GM12878 (cell line): ENCODE data around the gene ESCO1. TPM values are rescaled to one million over a fixed set of nuclear protein-coding genes. Genes with fewer than 3 reads are reported as not detected.

Source experiments
- ATAC-seq: fragments of 200-7000 bp; cut with Tn5 transposase; 3 replicates; pipeline ENCODE4 v1.9.1; 2020; ENCODE audit warnings: mild to moderate bottlenecking, moderate library complexity
- BruUV-seq: library from RNA; stranded (reverse); fragments of 400-500 nt; replicated peaks from 2 replicates; lab custom pipeline; 2021; lab: Mats Ljungman, UMichigan
- CTCF ChIA-PET: fragments of 300-600 bp; sonication (Branson Sonifier 250); formaldehyde crosslinking; extraction: SDS; loops from one replicate; lab custom pipeline; 2021; ENCODE audit warnings: inconsistent platforms; lab: Yijun Ruan, JAX
- POLR2A ChIA-PET: fragments of 350-600 bp; formaldehyde crosslinking; extraction: SDS; loops from one replicate; lab custom pipeline; 2021; ENCODE audit warnings: inconsistent platforms; lab: Charles Lee
- RAD21 ChIA-PET: fragments of 300-600 bp; sonication (Branson Sonifier 250); formaldehyde crosslinking; loops from one replicate; lab custom pipeline; 2023; ENCODE audit warnings: antibody characterized with exemption; ENCODE audit not compliant: unreplicated experiment; lab: Charles Lee
- SMC1A ChIA-PET: fragments of 300-600 bp; sonication (Branson Sonifier 250); formaldehyde crosslinking; loops from one replicate; lab custom pipeline; 2023; ENCODE audit not compliant: unreplicated experiment, uncharacterized antibody; lab: Charles Lee
- DNase-seq: peaks from one replicate; pipeline ENCODE4 v3.0.0-alpha.2; 2011; ENCODE audit warnings: low read depth, low spot score
- FAIRE-seq: peaks from 3 replicates; lab custom pipeline; 2011; peaks lifted over from hg19 to GRCh38; lab: Jason Lieb, UNC
- H2AFZ ChIP-seq: 2 replicates; pipeline ENCODE4 v1.6.0; 2011; ENCODE audit warnings: low read depth, low read length, control low read depth; ENCODE audit not compliant: control insufficient read depth
- H3K27ac ChIP-seq: 2 replicates; pipeline ENCODE4 v1.5.1; 2011; ENCODE audit warnings: control low read depth; ENCODE audit not compliant: control insufficient read depth, insufficient read depth
- H3K27me3 ChIP-seq, 2 experiments: replicated peaks in 1 of 2; 2 replicates each; pipeline versions ENCODE4 v1.6.0 to v1.6.1; 2011; ENCODE audit warnings: low read length in 1 of 2; ENCODE audit not compliant: control insufficient read depth in 2 of 2, insufficient read depth in 2 of 2
- H3K36me3 ChIP-seq, 2 experiments: 2 replicates each; pipeline ENCODE4 v1.5.1; 2011; ENCODE audit warnings: low read length in 1 of 2; ENCODE audit not compliant: control insufficient read depth in 2 of 2, insufficient read depth in 2 of 2
- H3K4me1 ChIP-seq: 2 replicates; pipeline ENCODE4 v1.6.1; 2011; ENCODE audit warnings: mild to moderate bottlenecking, low read length, moderate library complexity, mixed read lengths; ENCODE audit not compliant: control insufficient read depth, insufficient read depth
- H3K4me2 ChIP-seq: 2 replicates; pipeline ENCODE4 v1.6.0; 2011; ENCODE audit warnings: control low read depth; ENCODE audit not compliant: control insufficient read depth, insufficient read depth
- H3K4me3 ChIP-seq: fragments of 200-600 bp; sonication (generic); 2 replicates; pipeline ENCODE4 v1.5.1; 2016
- H3K79me2 ChIP-seq: 2 replicates; pipeline ENCODE4 v1.6.0; 2011; ENCODE audit warnings: low read length; ENCODE audit not compliant: control insufficient read depth, insufficient read depth
- H3K9ac ChIP-seq: 2 replicates; pipeline ENCODE4 v1.8.0; 2011; ENCODE audit warnings: low read length, control low read depth, mixed read lengths; ENCODE audit not compliant: control insufficient read depth, insufficient read depth
- H3K9me3 ChIP-seq: replicated peaks from 3 replicates; pipeline ENCODE4 v1.5.1; 2011; ENCODE audit warnings: mild to moderate bottlenecking, low read length; ENCODE audit not compliant: control insufficient read depth, insufficient read depth
- H4K20me1 ChIP-seq: 2 replicates; pipeline ENCODE4 v1.6.0; 2011; ENCODE audit not compliant: control insufficient read depth, insufficient read depth
- DPF2 ChIP-seq: fragments of 450-650 bp; IDR thresholded peaks from 2 replicates; pipeline ENCODE4 v1.6.1; 2017; ENCODE audit warnings: mild to moderate bottlenecking
- GATAD2B ChIP-seq: fragments of 450-650 bp; conservative IDR thresholded peaks from 2 replicates; pipeline ENCODE4 v1.6.1; 2017; ENCODE audit warnings: low read depth, mild to moderate bottlenecking, moderate library complexity
- HDAC6 ChIP-seq: fragments of 200-600 bp; sonication (generic); IDR thresholded peaks from one replicate; pipeline ENCODE4 v1.8.0; 2017; ENCODE audit warnings: antibody characterized with exemption; ENCODE audit not compliant: unreplicated experiment
- LARP7 ChIP-seq: fragments of 450-650 bp; IDR thresholded peaks from 2 replicates; pipeline ENCODE4 v1.6.1; 2017; ENCODE audit warnings: mild to moderate bottlenecking
- MEF2A ChIP-seq: IDR thresholded peaks from 2 replicates; pipeline ENCODE4 v1.6.1; 2011; ENCODE audit warnings: low read depth, mild to moderate bottlenecking, low read length, moderate library complexity; ENCODE audit not compliant: insufficient read depth
- NR2C1 ChIP-seq: fragments of 450-650 bp; IDR thresholded peaks from 2 replicates; pipeline ENCODE4 v1.6.1; 2017; ENCODE audit warnings: antibody characterized with exemption, mild to moderate bottlenecking, moderate library complexity
- NR2F1 ChIP-seq: fragments of 450-650 bp; conservative IDR thresholded peaks from 2 replicates; pipeline ENCODE4 v1.6.1; 2017; ENCODE audit warnings: mild to moderate bottlenecking
- RAD21 ChIP-seq: IDR thresholded peaks from 2 replicates; pipeline ENCODE4 v1.6.1; 2011; ENCODE audit warnings: mild to moderate bottlenecking, low read depth, low read length, moderate library complexity; ENCODE audit not compliant: insufficient read depth
- RFX5 ChIP-seq: IDR thresholded peaks from 2 replicates; pipeline ENCODE4 v1.6.1; 2011; ENCODE audit warnings: low read depth, low read length, improper control_type of control experiment
- STAT1 ChIP-seq: fragments of 450-650 bp; conservative IDR thresholded peaks from 2 replicates; pipeline ENCODE4 v1.6.1; 2014; ENCODE audit warnings: antibody characterized with exemption, mild to moderate bottlenecking
- SUPT20H ChIP-seq: IDR thresholded peaks from 2 replicates; pipeline ENCODE4 v1.6.1; 2011; ENCODE audit warnings: low read depth, mild to moderate bottlenecking, low read length, moderate library complexity, borderline replicate concordance; ENCODE audit not compliant: control insufficient read depth
- SUZ12 ChIP-seq: fragments of 200-600 bp; sonication (generic); IDR thresholded peaks from one replicate; pipeline ENCODE4 v1.6.1; 2018; ENCODE audit warnings: antibody characterized with exemption, mild to moderate bottlenecking; ENCODE audit not compliant: unreplicated experiment
- YY1 ChIP-seq: IDR thresholded peaks from 2 replicates; pipeline ENCODE4 v1.6.1; 2011; ENCODE audit warnings: low read depth, mild to moderate bottlenecking, low read length
- ZNF207 ChIP-seq: fragments of 450-650 bp; IDR thresholded peaks from 2 replicates; pipeline ENCODE4 v1.6.1; 2014; ENCODE audit warnings: antibody characterized with exemption, mild to moderate bottlenecking, borderline replicate concordance
- ZNF274 ChIP-seq: IDR thresholded peaks from one replicate; pipeline ENCODE4 v1.8.0; 2011; ENCODE audit not compliant: insufficient read length, insufficient read depth
- WGBS: methylation state at CpG from one replicate; pipeline ENCODE4 v1.1.6; 2016; ENCODE audit warnings: low lambda C conversion rate; ENCODE audit not compliant: insufficient replicate concordance, insufficient coverage; ENCODE audit errors: missing lambda C conversion rate; 5-methylcytosine and 5-hydroxymethylcytosine counted together
- in situ Hi-C: fragments of 300-500 bp; cut with MboI; formaldehyde crosslinking; loops from 9 replicates; pipeline ENCODE4 v1.14.3; 2018; ENCODE audit warnings: mixed read lengths
- intact Hi-C: fragments of 100-400 bp; cut with micrococcal nuclease; formaldehyde crosslinking; loops from one replicate; pipeline ENCODE4 v1.14.2; 2022; ENCODE audit not compliant: unreplicated experiment
- polyA plus RNA-seq, 11 experiments: library from polyadenylated mRNA; depleted of rRNA in 4 of 11; unstranded in 6 of 11; stranded (reverse) in 5 of 11; fragments of >200 nt; fragmentation: Nextera tagmentation in 4 of 11; fragmentation: Illumina TruSeq in 1 of 11; extraction: Ambion mirVana in 4 of 11; extraction: Trizol in 1 of 11; gene quantifications; 1 replicate in 1 of 11; 2 replicates in 10 of 11; pipeline versions ENCODE4 v1.2.1 to v1.2.3, GENCODE V29; 2011 to 2016; ENCODE audit warnings: inconsistent platforms in 2 of 11, missing spikeins in 2 of 11, low read depth in 1 of 11
- total RNA-seq, 4 experiments: library from RNA; depleted of rRNA in 3 of 4; stranded (reverse); fragments of >200 nt in 3 of 4; fragmentation: Illumina TruSeq in 1 of 4; extraction: Trizol in 1 of 4; gene quantifications; 2 replicates each; pipeline versions ENCODE4 v1.2.1 to v1.2.3, GENCODE V29; 2013 to 2021
- TF ChIP-seq, protein P1 (sequence below): fragments of 450-650 bp; IDR thresholded peaks from 2 replicates; pipeline ENCODE4 v1.6.1; 2016; ENCODE audit warnings: mild to moderate bottlenecking
- TF ChIP-seq, protein P2 (sequence below), 3 experiments: IDR thresholded peaks in 2 of 3; conservative IDR thresholded peaks in 1 of 3; 2 replicates each; pipeline ENCODE4 v1.5.1; 2011; ENCODE audit warnings: low read depth in 3 of 3, low read length in 3 of 3, mild to moderate bottlenecking in 3 of 3, control low read depth in 2 of 3, moderate library complexity in 2 of 3, inconsistent platforms in 1 of 3, mixed read lengths in 1 of 3; ENCODE audit not compliant: control insufficient read depth in 2 of 3, insufficient read depth in 1 of 3; ENCODE audit errors: extremely low read depth in 1 of 3

Gene ESCO1
- total and polyA plus RNA-seq, 10 of the 15 experiments (the other 5 are each of a cell fraction or from before 2014, with no cell fraction given): 8.6 to 22.4 (median 12.4) TPM

DNA sequence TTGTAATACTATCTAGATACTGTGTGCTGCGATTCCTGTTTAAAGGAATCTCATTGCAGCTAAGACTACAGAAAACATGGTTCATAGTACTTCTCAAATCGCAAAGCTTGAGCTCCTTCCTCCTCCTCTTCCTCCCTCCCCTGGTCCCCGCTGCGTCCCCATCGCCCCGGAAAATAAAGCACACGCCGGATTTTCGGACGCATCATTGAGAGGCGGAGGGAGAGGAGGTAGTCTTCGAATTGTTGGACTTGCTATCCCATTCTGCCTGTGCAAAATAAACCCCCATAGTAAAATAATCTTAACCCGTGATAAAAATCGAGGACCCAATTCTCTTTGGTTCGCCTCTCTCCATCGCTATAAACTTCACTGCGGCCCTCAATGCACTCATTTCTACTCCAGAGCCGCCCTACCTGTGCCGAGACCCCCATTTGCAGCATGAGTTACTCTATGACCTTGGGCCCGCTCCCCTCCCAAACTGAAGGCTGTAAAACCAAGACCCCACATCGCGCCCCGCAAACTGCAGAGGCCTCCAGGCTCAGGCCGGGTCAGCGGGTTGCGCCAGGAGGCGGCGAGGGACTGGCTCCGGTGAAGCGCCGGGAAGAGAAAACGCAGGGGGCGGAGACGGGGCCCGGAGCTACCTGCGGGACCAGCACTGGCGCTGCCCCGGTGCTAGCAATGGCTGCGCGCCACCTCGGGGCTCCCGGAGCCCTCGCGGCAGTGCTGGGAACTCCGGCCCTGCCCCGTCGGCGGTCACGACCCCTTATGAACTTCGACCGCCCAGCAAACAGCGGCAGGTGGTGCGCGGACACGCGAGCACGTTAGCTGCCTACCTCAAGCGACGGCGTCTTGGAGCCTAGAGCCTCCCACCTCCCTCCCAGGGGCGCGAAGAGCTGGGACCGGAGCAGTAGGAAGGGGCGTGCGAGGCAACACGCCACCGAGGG lies 649 bp downstream of the ESCO1 start:
- peaks cover 22% of the 10 kb centered on the region for H3K4me1 ChIP-seq
- no peaks in the 10 kb centered on the region for H3K9me3 ChIP-seq
- TSS peak; percentile 63 for BruUV-seq
- WGBS: under 1% methylated on average over 67 of the region's 67 CpGs
- H4K20me1 ChIP-seq: no peaks in the 10 kb centered on the region
- ChIA-PET POLR2A (interaction anchor here (0.5 to 2.4 kb wide), 10 partner anchors 9 to 1828 kb away, joined by 3 to 19 read pairs (median 3); partner anchors contain the start of gene SNRPD1), RAD21 (interaction anchor here (0.9 to 3.0 kb wide), 7 partner anchors 13 to 253 kb away, joined by 3 to 17 read pairs (median 5); partner anchors contain the start of genes ABHD3, MIB1 and SNRPD1), SMC1A (interaction anchor here (1.1 to 2.8 kb wide), 6 partner anchors 10 to 250 kb away, joined by 3 to 17 read pairs (median 4); partner anchors contain the start of gene SNRPD1), CTCF (interaction anchor here (0.6 to 9.4 kb wide), 29 partner anchors 9 to 1337 kb away, joined by 3 to 173 read pairs (median 4); partner anchors contain the start of genes ABHD3 and SNRPD1)
- no peaks in the 10 kb centered on the region for H3K36me3 ChIP-seq
- H3K79me2 ChIP-seq: peaks cover 44% of the 10 kb centered on the region
- FAIRE-seq: no peak
- H3K4me2 ChIP-seq: peak overlapping the region; percentile 89
- peak overlapping the region; percentile 76 for H3K4me3 ChIP-seq
- peak overlapping the region; percentile 89 for H3K9ac ChIP-seq
- no peaks in the 10 kb centered on the region for H3K27me3 ChIP-seq
- peak overlapping the region; percentile 90 for H3K27ac ChIP-seq
- intact Hi-C loops: loop anchor here (5.0 kb wide), 1 partner anchor 87 kb away; no protein-coding TSS in a partner anchor
- DNase-seq: no peak
- ATAC-seq: peak; percentile 71
- H2AFZ ChIP-seq: peak overlapping the region; percentile 98
- in situ Hi-C loops: loop anchor here (25.0 kb wide), 2 partner anchors 538 to 1862 kb away; partner anchors contain the start of gene RIOK3
- TF ChIP-seq RAD21 (no peak), HDAC6 (no peak), NR2F1 (peak; percentile 74), GATAD2B (peak; percentile 28; the same call in 1 of the 2 replicates), RFX5 (peak; percentile 6; the same call in 1 of the 2 replicates), NR2C1 (peak; percentile 77), LARP7 (peak; percentile 41; the same call in 1 of the 2 replicates), ZNF274 (no peak), MEF2A (no peak), YY1 (peak; percentile 95), STAT1 (no peak), ZNF207 (peak; percentile 46; the same call in 1 of the 2 replicates), DPF2 (no peak), SUPT20H (no peak), SUZ12 (no peak)
- TF ChIP-seq, protein P1, sequence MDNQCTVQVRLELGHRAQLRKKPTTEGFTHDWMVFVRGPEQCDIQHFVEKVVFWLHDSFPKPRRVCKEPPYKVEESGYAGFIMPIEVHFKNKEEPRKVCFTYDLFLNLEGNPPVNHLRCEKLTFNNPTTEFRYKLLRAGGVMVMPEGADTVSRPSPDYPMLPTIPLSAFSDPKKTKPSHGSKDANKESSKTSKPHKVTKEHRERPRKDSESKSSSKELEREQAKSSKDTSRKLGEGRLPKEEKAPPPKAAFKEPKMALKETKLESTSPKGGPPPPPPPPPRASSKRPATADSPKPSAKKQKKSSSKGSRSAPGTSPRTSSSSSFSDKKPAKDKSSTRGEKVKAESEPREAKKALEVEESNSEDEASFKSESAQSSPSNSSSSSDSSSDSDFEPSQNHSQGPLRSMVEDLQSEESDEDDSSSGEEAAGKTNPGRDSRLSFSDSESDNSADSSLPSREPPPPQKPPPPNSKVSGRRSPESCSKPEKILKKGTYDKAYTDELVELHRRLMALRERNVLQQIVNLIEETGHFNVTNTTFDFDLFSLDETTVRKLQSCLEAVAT: peak; percentile 49
- TF ChIP-seq, protein P2, sequence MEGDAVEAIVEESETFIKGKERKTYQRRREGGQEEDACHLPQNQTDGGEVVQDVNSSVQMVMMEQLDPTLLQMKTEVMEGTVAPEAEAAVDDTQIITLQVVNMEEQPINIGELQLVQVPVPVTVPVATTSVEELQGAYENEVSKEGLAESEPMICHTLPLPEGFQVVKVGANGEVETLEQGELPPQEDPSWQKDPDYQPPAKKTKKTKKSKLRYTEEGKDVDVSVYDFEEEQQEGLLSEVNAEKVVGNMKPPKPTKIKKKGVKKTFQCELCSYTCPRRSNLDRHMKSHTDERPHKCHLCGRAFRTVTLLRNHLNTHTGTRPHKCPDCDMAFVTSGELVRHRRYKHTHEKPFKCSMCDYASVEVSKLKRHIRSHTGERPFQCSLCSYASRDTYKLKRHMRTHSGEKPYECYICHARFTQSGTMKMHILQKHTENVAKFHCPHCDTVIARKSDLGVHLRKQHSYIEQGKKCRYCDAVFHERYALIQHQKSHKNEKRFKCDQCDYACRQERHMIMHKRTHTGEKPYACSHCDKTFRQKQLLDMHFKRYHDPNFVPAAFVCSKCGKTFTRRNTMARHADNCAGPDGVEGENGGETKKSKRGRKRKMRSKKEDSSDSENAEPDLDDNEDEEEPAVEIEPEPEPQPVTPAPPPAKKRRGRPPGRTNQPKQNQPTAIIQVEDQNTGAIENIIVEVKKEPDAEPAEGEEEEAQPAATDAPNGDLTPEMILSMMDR (IDR thresholded peaks at IDR 0.05 in 2 of 3, conservative IDR thresholded peaks at IDR 0.05 in 1 of 3; ENCODE audit: control insufficient read depth in 2 of 3, extremely low read depth in 1 of 3, insufficient read depth in 1 of 3, low read depth in 3 of 3, low read length in 3 of 3): peak in 1 of 3 experiments; percentile 18; a peak in 1 of 6 replicates
